DND-41 (cell line): Measurements from ENCODE around the gene TRAM2.

Experiments used
- ATAC-seq: fragments of 200-7000 bp; cut with Tn5 transposase; 3 replicates; pipeline ENCODE4 v1.9.1; 2021; ENCODE audit warnings: low read depth; ENCODE audit not compliant: insufficient read depth
- DNase-seq: peaks from one replicate; pipeline ENCODE4 v3.0.0-alpha.2; 2020
- H2AFZ ChIP-seq: 2 replicates; pipeline ENCODE4 v1.6.0; 2012; ENCODE audit warnings: low read depth, low read length
- H3K27ac ChIP-seq: 2 replicates; pipeline ENCODE4 v1.5.1; 2012; ENCODE audit warnings: low read length, inconsistent platforms
- H3K27me3 ChIP-seq: fragments of 200-600 bp; sonication (generic); 2 replicates; pipeline ENCODE4 v1.6.0; 2012; ENCODE audit warnings: low read length, mild to moderate bottlenecking, inconsistent platforms; ENCODE audit not compliant: insufficient read depth, poor library complexity
- H3K36me3 ChIP-seq: 2 replicates; pipeline ENCODE4 v1.5.1; 2012; ENCODE audit warnings: low read length, inconsistent platforms; ENCODE audit not compliant: insufficient read depth
- H3K4me1 ChIP-seq: 2 replicates; pipeline ENCODE4 v1.5.1; 2012; ENCODE audit warnings: mild to moderate bottlenecking, low read length; ENCODE audit not compliant: insufficient read depth
- H3K4me2 ChIP-seq: 2 replicates; pipeline ENCODE4 v1.6.0; 2012; ENCODE audit warnings: mild to moderate bottlenecking, moderate library complexity, low read length, inconsistent platforms; ENCODE audit not compliant: insufficient read depth
- H3K4me3 ChIP-seq, 2 experiments: fragments of 200-600 bp in 1 of 2; shearing (Covaris generic) in 1 of 2; 2 replicates each; pipeline ENCODE4 v1.5.1; 2012 to 2016; ENCODE audit warnings: inconsistent platforms in 2 of 2, low read length in 2 of 2, mild to moderate bottlenecking in 2 of 2, low read depth in 1 of 2, moderate library complexity in 1 of 2
- H3K79me2 ChIP-seq: 2 replicates; pipeline ENCODE4 v1.6.0; 2012; ENCODE audit warnings: low read length, inconsistent platforms; ENCODE audit not compliant: insufficient read depth
- H3K9ac ChIP-seq: 2 replicates; pipeline ENCODE4 v1.6.0; 2012; ENCODE audit warnings: low read depth, mild to moderate bottlenecking, inconsistent platforms, low read length, moderate library complexity
- H3K9me3 ChIP-seq: 2 replicates; pipeline ENCODE4 v1.5.1; 2012; ENCODE audit warnings: low read length, moderate library complexity, mild to moderate bottlenecking, inconsistent platforms; ENCODE audit not compliant: insufficient read depth, severe bottlenecking
- H4K20me1 ChIP-seq: 2 replicates; pipeline ENCODE4 v1.6.0; 2012; ENCODE audit warnings: low read length; ENCODE audit not compliant: insufficient read depth
- EZH2 ChIP-seq: IDR thresholded peaks from 3 replicates; pipeline ENCODE4 v1.6.1; 2012; ENCODE audit warnings: borderline replicate concordance, low read depth, mild to moderate bottlenecking, moderate library complexity, low read length, inconsistent platforms; ENCODE audit not compliant: severe bottlenecking
- TF ChIP-seq, protein P1 (sequence below): IDR thresholded peaks from 2 replicates; pipeline ENCODE4 v1.5.1; 2012; ENCODE audit warnings: borderline replicate concordance, low read length, moderate library complexity, mild to moderate bottlenecking; ENCODE audit not compliant: poor library complexity, severe bottlenecking; ENCODE audit errors: extremely low read depth

The TRAM2 gene

DNA sequence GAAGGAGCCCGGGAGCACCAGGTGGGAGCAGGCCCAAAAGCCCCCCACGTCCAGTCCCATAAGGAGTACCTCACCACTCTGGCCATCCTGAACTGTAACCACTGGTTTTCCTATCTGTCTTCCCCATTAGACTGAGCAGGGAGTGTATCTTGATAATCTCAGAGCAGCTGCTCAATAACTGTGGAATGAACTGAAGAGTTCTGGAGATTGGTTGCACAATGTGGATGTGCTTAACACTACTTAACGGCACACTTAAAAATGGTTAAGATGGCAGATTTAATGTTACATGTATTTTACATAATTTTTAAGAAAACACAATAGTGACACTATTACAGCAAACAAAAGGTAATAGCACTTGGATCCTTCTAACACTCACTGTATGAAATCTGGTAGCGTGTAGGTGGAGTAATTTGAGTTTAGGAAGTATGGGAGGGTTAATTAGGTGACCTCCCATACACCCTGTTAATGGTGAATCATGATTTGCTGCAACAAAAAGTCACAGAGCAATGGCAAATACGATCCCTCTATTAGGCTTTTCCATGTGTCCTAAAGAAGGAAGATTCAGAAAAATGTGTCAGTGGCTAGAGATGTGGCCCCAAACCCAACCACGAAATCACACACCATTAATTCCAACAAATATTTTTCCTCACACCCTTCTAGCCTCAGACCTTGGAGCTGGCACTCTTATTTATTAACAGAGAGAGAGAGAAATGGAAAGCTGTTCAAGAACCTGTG lies 18.4 kb downstream of the TRAM2 start:
- Histone ChIP-seq H3K79me2 (peaks cover 70% of the 10 kb centered on the region), H3K4me1 (no peaks in the 10 kb centered on the region), H3K27ac (no peak overlapping the region), H3K4me3 (no peak overlapping the region), H3K9ac (no peak overlapping the region), H4K20me1 (peaks cover 9% of the 10 kb centered on the region; the same call in 1 of the 2 replicates), H2AFZ (no peak overlapping the region), H3K9me3 (no peaks in the 10 kb centered on the region), H3K36me3 (no peaks in the 10 kb centered on the region), H3K4me2 (no peak overlapping the region), H3K27me3 (no peaks in the 10 kb centered on the region)
- TF ChIP-seq, protein P1, sequence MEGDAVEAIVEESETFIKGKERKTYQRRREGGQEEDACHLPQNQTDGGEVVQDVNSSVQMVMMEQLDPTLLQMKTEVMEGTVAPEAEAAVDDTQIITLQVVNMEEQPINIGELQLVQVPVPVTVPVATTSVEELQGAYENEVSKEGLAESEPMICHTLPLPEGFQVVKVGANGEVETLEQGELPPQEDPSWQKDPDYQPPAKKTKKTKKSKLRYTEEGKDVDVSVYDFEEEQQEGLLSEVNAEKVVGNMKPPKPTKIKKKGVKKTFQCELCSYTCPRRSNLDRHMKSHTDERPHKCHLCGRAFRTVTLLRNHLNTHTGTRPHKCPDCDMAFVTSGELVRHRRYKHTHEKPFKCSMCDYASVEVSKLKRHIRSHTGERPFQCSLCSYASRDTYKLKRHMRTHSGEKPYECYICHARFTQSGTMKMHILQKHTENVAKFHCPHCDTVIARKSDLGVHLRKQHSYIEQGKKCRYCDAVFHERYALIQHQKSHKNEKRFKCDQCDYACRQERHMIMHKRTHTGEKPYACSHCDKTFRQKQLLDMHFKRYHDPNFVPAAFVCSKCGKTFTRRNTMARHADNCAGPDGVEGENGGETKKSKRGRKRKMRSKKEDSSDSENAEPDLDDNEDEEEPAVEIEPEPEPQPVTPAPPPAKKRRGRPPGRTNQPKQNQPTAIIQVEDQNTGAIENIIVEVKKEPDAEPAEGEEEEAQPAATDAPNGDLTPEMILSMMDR = no peak
- no peak for TF ChIP-seq EZH2
- ATAC-seq (no peak), DNase-seq (no peak)

DNA sequence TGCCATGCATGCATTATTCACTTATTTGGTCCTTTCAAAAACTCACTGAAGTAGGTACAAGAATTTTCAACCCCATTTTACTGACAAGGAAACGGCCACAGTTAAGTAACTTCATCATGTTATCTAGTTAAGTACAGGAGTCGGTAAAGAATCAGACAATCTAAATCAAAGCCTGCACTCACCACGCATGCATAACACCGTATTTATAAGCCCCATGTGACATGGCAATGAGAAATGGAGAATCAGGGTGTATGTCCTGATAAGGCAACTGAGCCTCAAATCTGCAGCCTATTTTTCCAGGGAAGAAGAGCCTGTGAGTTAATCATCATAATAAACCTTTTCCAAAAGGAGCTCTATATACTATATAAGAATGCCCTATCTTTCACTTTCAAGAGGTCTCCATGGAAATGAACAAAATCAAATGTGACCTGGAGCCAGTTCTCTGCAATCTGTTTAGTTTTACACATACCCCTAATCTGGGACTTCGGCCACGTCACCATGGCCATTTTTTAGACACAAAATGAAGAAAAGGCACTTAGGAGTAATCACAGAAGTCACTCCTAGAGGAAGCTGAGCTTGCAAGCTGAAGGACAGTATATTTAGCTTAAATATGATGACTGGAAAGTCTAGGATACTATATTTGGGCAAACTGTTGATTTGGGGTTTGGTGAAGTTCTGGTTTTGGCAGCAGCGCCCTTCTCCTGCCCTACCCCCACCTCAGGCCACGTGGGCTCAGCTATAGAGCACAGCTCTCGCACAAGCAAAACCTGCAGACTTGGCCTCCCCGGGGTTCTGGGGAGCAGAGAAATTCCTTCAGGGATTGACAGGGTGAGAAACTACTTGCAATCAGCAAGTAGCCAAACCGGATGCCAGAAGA lies 19.2 kb downstream of the TRAM2 start:
- Histone ChIP-seq H3K9me3 (no peaks in the 10 kb centered on the region), H3K79me2 (peaks cover 66% of the 10 kb centered on the region), H3K4me3 (no peak overlapping the region), H3K27me3 (no peaks in the 10 kb centered on the region), H3K36me3 (no peaks in the 10 kb centered on the region), H3K27ac (no peak overlapping the region), H2AFZ (no peak overlapping the region), H3K9ac (no peak overlapping the region), H3K4me2 (no peak overlapping the region), H3K4me1 (no peaks in the 10 kb centered on the region), H4K20me1 (peaks cover 10% of the 10 kb centered on the region; the same call in 1 of the 2 replicates)
- ATAC-seq (no peak), DNase-seq (no peak)
- no peak for TF ChIP-seq EZH2
- TF ChIP-seq, protein P1 = no peak

DNA sequence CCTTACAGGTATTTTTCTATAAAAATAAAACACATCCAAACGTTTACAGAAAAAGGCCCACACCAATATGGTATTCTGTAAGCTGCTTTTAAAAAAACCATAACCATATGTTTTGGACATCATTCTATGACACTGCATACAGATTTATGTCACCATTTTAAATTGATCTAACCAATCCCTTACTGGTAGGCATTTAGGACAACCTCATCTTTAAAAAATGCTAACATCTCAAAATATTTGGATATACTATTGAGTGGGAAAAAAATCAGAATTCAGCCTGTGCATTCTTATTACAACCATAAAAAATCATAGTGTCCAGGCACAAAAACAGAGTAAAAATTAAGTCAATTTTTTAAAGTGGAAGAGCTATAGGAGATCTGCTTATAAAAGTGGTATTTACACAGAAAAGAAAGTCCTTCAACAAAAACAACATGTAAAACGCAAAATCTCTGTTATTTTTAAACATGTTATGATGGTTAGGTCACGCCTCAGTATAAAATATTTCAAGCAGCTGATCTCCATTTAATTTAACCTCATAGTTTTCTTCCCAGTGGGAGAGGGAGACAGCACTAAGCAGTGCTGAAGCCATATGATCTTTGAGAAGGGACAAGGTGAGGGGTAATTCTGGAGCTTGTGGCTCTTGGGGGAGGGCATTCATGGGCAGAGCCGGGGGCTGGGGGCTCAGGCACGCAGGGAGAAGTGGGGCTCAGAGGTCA lies 21.2 kb downstream of the TRAM2 start:
- no peak overlapping the region for H2AFZ ChIP-seq
- H3K9me3 ChIP-seq = no peaks in the 10 kb centered on the region
- H3K79me2 ChIP-seq = peaks cover 58% of the 10 kb centered on the region
- DNase-seq (no peak), ATAC-seq (no peak)
- H3K4me3 ChIP-seq = no peak overlapping the region
- no peaks in the 10 kb centered on the region for H3K4me1 ChIP-seq
- H3K27me3 ChIP-seq = no peaks in the 10 kb centered on the region
- TF ChIP-seq EZH2 = no peak
- TF ChIP-seq, protein P1 = no peak
- H3K9ac ChIP-seq = no peak overlapping the region
- 0 out of 2 replicates have a peak, but pooled peaks cover 3% of the 10 kb centered on the region for H3K36me3 ChIP-seq
- no peak overlapping the region for H3K4me2 ChIP-seq
- H4K20me1 ChIP-seq = peaks cover 13% of the 10 kb centered on the region; the same call in 1 of the 2 replicates
- H3K27ac ChIP-seq = no peak overlapping the region
